ENCODE measurements around the gene ECE1. TPM values are rescaled to one million over a fixed set of nuclear protein-coding genes. Genes with fewer than 3 reads are reported as not detected.
"Not testable (repeated sequence)": the region's sequence is repeated elsewhere in the genome, so short reads cannot be mapped to it uniquely, and the experiment has no call there.

ECE1 gene
- total RNA-seq, 2 donors from 2014 or later: 99.0 to 149 TPM

- no peaks in the 10 kb centered on the region for H3K4me1 ChIP-seq
- intact Hi-C loops (cut with DNase I): no loop called here
- no peaks in the 10 kb centered on the region for H3K27me3 ChIP-seq
- no peak for DNase-seq
- no peak overlapping the region for H3K9ac ChIP-seq (ENCODE audit: low read depth in 2 of 2, low read length in 2 of 2)
- no peak overlapping the region for H3K4me3 ChIP-seq
- H3K9me3 ChIP-seq: no peaks in the 10 kb centered on the region
- no peaks in the 10 kb centered on the region for H3K36me3 ChIP-seq
- no peak for TF ChIP-seq CTCF (IDR thresholded peaks at IDR 0.05)
- no peak overlapping the region for H3K27ac ChIP-seq
Measured at GRCh38 chr1:21185221-21185731, 105.0 kb downstream of the ECE1 start.

GRCh38 chr1:21184276-21184675 lies 106.0 kb downstream of the ECE1 start:
- no peak for DNase-seq
- H3K27ac ChIP-seq: no peak overlapping the region
- H3K4me1 ChIP-seq: no peaks in the 10 kb centered on the region
- no peak overlapping the region for H3K9ac ChIP-seq (ENCODE audit: low read depth in 2 of 2, low read length in 2 of 2)
- H3K27me3 ChIP-seq: no peaks in the 10 kb centered on the region
- no peak for TF ChIP-seq CTCF (IDR thresholded peaks at IDR 0.05)
- H3K9me3 ChIP-seq: no peaks in the 10 kb centered on the region
- H3K4me3 ChIP-seq: no peak overlapping the region
- no peaks in the 10 kb centered on the region for H3K36me3 ChIP-seq
- intact Hi-C loops (cut with DNase I): no loop called here

GRCh38 chr1:21182181-21182731 lies 108.0 kb downstream of the ECE1 start:
- DNase-seq: no peak
- Histone ChIP-seq H3K4me1 (no peaks in the 10 kb centered on the region), H3K27ac (no peak overlapping the region), H3K4me3 (no peak overlapping the region), H3K36me3 (no peaks in the 10 kb centered on the region), H3K27me3 (no peaks in the 10 kb centered on the region), H3K9ac (ENCODE audit: low read depth in 2 of 2, low read length in 2 of 2) (no peak overlapping the region), H3K9me3 (no peaks in the 10 kb centered on the region)
- intact Hi-C loops (cut with DNase I): no loop called here
- no peak for TF ChIP-seq CTCF (IDR thresholded peaks at IDR 0.05)

GRCh38 chr1:21178271-21178670 lies 112.0 kb downstream of the ECE1 start:
- H3K27ac ChIP-seq; H3K4me3 ChIP-seq; H3K9ac ChIP-seq (ENCODE audit: low read depth in 2 of 2, low read length in 2 of 2); H3K36me3 ChIP-seq; H3K9me3 ChIP-seq; DNase-seq; intact Hi-C loops (cut with DNase I); H3K4me1 ChIP-seq; H3K27me3 ChIP-seq: not testable (repeated sequence)

- Histone ChIP-seq H3K9me3 (no peaks in the 10 kb centered on the region), H3K27ac (peak within 1 kb of the TSS; percentile 92), H3K4me1 (no peaks in the 10 kb centered on the region), H3K9ac (ENCODE audit: low read depth in 2 of 2, low read length in 2 of 2) (peak within 1 kb of the TSS; percentile 84 to 99), H3K27me3 (no peaks in the 10 kb centered on the region), H3K36me3 (no peaks in the 10 kb centered on the region), H3K4me3 (peak within 1 kb of the TSS; percentile 72)
- intact Hi-C loops (cut with DNase I): no loop called here
- peak; percentile 100 for DNase-seq
- no peak for TF ChIP-seq CTCF (IDR thresholded peaks at IDR 0.05)
Measured at GRCh38 chr1:21176586-21177555, 113.4 kb downstream of the ECE1 start, which contains the start of gene EIF4G3. TSS of gene EIF4G3 (minus strand) at chr1:21176897. CDS start at chr1:21002742, 174,155 bp downstream.
